ENCODE results near the gene RTF1. TPM values are rescaled to one million over a fixed set of nuclear protein-coding genes. Genes with fewer than 3 reads are reported as not detected.

RTF1 gene
- total RNA-seq, 1 donor from 2014 or later = 73.8 TPM

- Histone ChIP-seq H3K4me1 (no peaks in the 10 kb centered on the region), H3K27me3 (no peaks in the 10 kb centered on the region), H3K27ac (no peak overlapping the region), H3F3A (ENCODE audit: low read depth) (no peaks in the 10 kb centered on the region), H2AFZ (replicated peaks) (no peak overlapping the region), H3K36me3 (no peaks in the 10 kb centered on the region), H3K4me2 (no peak overlapping the region), H4K20me1 (ENCODE audit: low read depth) (no peaks in the 10 kb centered on the region), H3K79me2 (ENCODE audit: low read depth) (no peaks in the 10 kb centered on the region), H3K9me3 (ENCODE audit: low read depth) (no peaks in the 10 kb centered on the region), H3K9ac (no peak overlapping the region), H3K4me3 (no peak overlapping the region)
- Mint-ChIP-seq H3K36me3 (peaks cover 22% of the 10 kb centered on the region), H3K4me1 (no peaks in the 10 kb centered on the region), H3K9me3 (no peaks in the 10 kb centered on the region), H3K4me3 (no peak overlapping the region), H3K27me3 (ENCODE audit: insufficient read depth, low read depth) (no peaks in the 10 kb centered on the region), H3K27ac (no peak overlapping the region)
- DNase-seq (ENCODE audit: low spot score) = no peak
- TF ChIP-seq EZH2phosphoT487 (IDR thresholded peaks at IDR 0.05) (no peak), EZH2 (IDR thresholded peaks at IDR 0.05) (no peak), CTCF (IDR thresholded peaks at IDR 0.05) (no peak)
These were observed 113.6 kb downstream of the RTF1 start for GRCh38 chr15:41530363-41530956.

Small RNA genes within 50 kb of the gene (small RNA-seq; reads per million reads assigned to genes)
- gene RNU6-1169P = not detected

Other genes with a start within 250 kb of the RTF1 start
- gene EXD1, start 186.3 kb upstream of the RTF1 start, total RNA-seq (ENCODE audit: low replicate concordance) = 0.06 and 0.41 TPM in 2 replicates
- 133 and 144 TPM in 2 replicates for gene CHP1, start 185.8 kb upstream of the RTF1 start, total RNA-seq (ENCODE audit: low replicate concordance)
- gene OIP5, start 84.5 kb upstream of the RTF1 start, total RNA-seq (ENCODE audit: low replicate concordance) = 70.2 and 80.9 TPM in 2 replicates
- 388 and 525 TPM in 2 replicates for gene NUSAP1, start 84.2 kb upstream of the RTF1 start, total RNA-seq (ENCODE audit: low replicate concordance)
- gene NDUFAF1, start 14.6 kb upstream of the RTF1 start, total RNA-seq (ENCODE audit: low replicate concordance) = 20.6 and 27.6 TPM in 2 replicates
- gene ITPKA, start 76.8 kb downstream of the RTF1 start, total RNA-seq (ENCODE audit: low replicate concordance) = 0.09 TPM in 1 of 2 replicates, not detected in the other
- 0.12 TPM in 1 of 2 replicates, not detected in the other for gene LTK, start 96.7 kb downstream of the RTF1 start, total RNA-seq (ENCODE audit: low replicate concordance)
- gene RPAP1, start 127.2 kb downstream of the RTF1 start, total RNA-seq (ENCODE audit: low replicate concordance) = 20.3 and 36.8 TPM in 2 replicates
- gene TYRO3, start 142.1 kb downstream of the RTF1 start, total RNA-seq (ENCODE audit: low replicate concordance) = 59.1 and 116 TPM in 2 replicates
- 50.1 and 73.4 TPM in 2 replicates for gene MGA, start 243.3 kb downstream of the RTF1 start, total RNA-seq (ENCODE audit: low replicate concordance)

Measured in neural progenitor cell (in vitro differentiated cells).